GM20431 (cell line): ENCODE data around the gene KCNAB1.

Experiments
- in situ Hi-C: fragments of 300-500 bp; cut with MseI, MboI; formaldehyde crosslinking; loops from one replicate; pipeline ENCODE4 v1.15.0; 2020; ENCODE audit warnings: low sequenced_read_pairs; ENCODE audit not compliant: unreplicated experiment

The KCNAB1 gene

GRCh38 chr3:156382458-156383346, 262.3 kb downstream of the KCNAB1 start:
- in situ Hi-C loops: loop anchor here (25.0 kb wide), 1 partner anchor 220 kb away; no protein-coding TSS in a partner anchor

GRCh38 chr3:156383441-156384025, 263.2 kb downstream of the KCNAB1 start:
- in situ Hi-C loops: loop anchor here (25.0 kb wide), 1 partner anchor 221 kb away; no protein-coding TSS in a partner anchor

- in situ Hi-C loops: loop anchor here (25.0 kb wide), 1 partner anchor 226 kb away; no protein-coding TSS in a partner anchor
Observed at GRCh38 chr3:156388497-156389448, 268.4 kb downstream of the KCNAB1 start.

GRCh38 chr3:156389449-156389950, 269.1 kb downstream of the KCNAB1 start:
- in situ Hi-C loops: loop anchor here (25.0 kb wide), 1 partner anchor 227 kb away; no protein-coding TSS in a partner anchor

GRCh38 chr3:156390846-156391245, 270.5 kb downstream of the KCNAB1 start:
- in situ Hi-C loops: loop anchor here (25.0 kb wide), 1 partner anchor 229 kb away; no protein-coding TSS in a partner anchor

- in situ Hi-C loops: loop anchor here (25.0 kb wide), 1 partner anchor 234 kb away; no protein-coding TSS in a partner anchor
Observed at GRCh38 chr3:156395961-156396710, 275.8 kb downstream of the KCNAB1 start.

GRCh38 chr3:156396851-156397250, 276.5 kb downstream of the KCNAB1 start:
- in situ Hi-C loops: loop anchor here (25.0 kb wide), 1 partner anchor 235 kb away; no protein-coding TSS in a partner anchor

- in situ Hi-C loops: loop anchor here (25.0 kb wide), 1 partner anchor 235 kb away; no protein-coding TSS in a partner anchor
Observed at GRCh38 chr3:156397534-156397933, 277.2 kb downstream of the KCNAB1 start.

GRCh38 chr3:156400062-156400461, 279.7 kb downstream of the KCNAB1 start:
- in situ Hi-C loops: no loop called here

- in situ Hi-C loops: no loop called here
Observed at GRCh38 chr3:156400735-156401134, 280.4 kb downstream of the KCNAB1 start.

GRCh38 chr3:156404217-156404616, 283.8 kb downstream of the KCNAB1 start:
- in situ Hi-C loops: no loop called here

GRCh38 chr3:156406393-156406792, 286.0 kb downstream of the KCNAB1 start:
- in situ Hi-C loops: no loop called here

GRCh38 chr3:156407617-156408225, 287.3 kb downstream of the KCNAB1 start:
- in situ Hi-C loops: no loop called here

GRCh38 chr3:156409694-156410093, 289.3 kb downstream of the KCNAB1 start:
- in situ Hi-C loops: no loop called here

GRCh38 chr3:156412600-156412999, 292.2 kb downstream of the KCNAB1 start:
- in situ Hi-C loops: no loop called here

GRCh38 chr3:156413293-156413892, 293.0 kb downstream of the KCNAB1 start:
- in situ Hi-C loops: no loop called here

- in situ Hi-C loops: no loop called here
Observed at GRCh38 chr3:156416846-156417558, 296.6 kb downstream of the KCNAB1 start.
